K562 (cell line): ENCODE results near the gene CNTN5. TPM values are rescaled to one million over a fixed set of nuclear protein-coding genes. Genes with fewer than 3 reads are reported as not detected.

ENCODE experiments used
- ATAC-seq: fragments of 200-7000 bp; cut with Tn5 transposase; 3 replicates; pipeline ENCODE4 v1.9.1; 2020; ENCODE audit warnings: moderate library complexity
- BruUV-seq: library from RNA; stranded (reverse); fragments of 400-500 nt; replicated peaks from 2 replicates; lab custom pipeline; 2021; lab: Mats Ljungman, UMichigan
- CTCF ChIA-PET: fragments of 300-600 bp; formaldehyde crosslinking; extraction: SDS; loops from one replicate; lab custom pipeline; 2021; ENCODE audit warnings: low intra/inter-chr PET ratio; lab: Yijun Ruan, JAX
- POLR2A ChIA-PET: fragments of 300-600, 350-650 bp; sonication (Branson Sonifier 250); formaldehyde crosslinking; extraction: SDS; loops from one replicate; lab custom pipeline; 2021; ENCODE audit warnings: antibody characterized with exemption, inconsistent platforms; lab: Yijun Ruan, JAX
- DNase-seq, 4 experiments: peaks; one replicate each; pipeline versions ENCODE4 v3.0.0 to v3.0.0-alpha.2; 2011 to 2018; ENCODE audit warnings: low spot score in 3 of 4, mixed read lengths in 3 of 4; ENCODE audit errors: extremely low read depth in 1 of 4
- FAIRE-seq: peaks from 2 replicates; lab custom pipeline; 2011; peaks lifted over from hg19 to GRCh38; lab: Jason Lieb, UNC
- H2AFZ ChIP-seq: 2 replicates; pipeline ENCODE4 v1.6.0; 2011; ENCODE audit warnings: low read depth, low read length, control low read depth, inconsistent platforms
- H3K27ac ChIP-seq: fragments of 200-600 bp; 3 replicates; pipeline ENCODE4 v1.8.0; 2011; ENCODE audit warnings: low read depth, mild to moderate bottlenecking, control low read depth, inconsistent platforms, low read length, moderate library complexity, mixed read lengths; ENCODE audit errors: extremely low read depth
- H3K27me3 ChIP-seq, 2 experiments: fragments of 300-600 bp in 1 of 2; 2 replicates in 1 of 2; 3 replicates in 1 of 2; pipeline versions ENCODE4 v1.6.0 to v1.8.0; 2011; ENCODE audit warnings: inconsistent platforms in 2 of 2, low read length in 2 of 2, mild to moderate bottlenecking in 1 of 2, mixed read lengths in 1 of 2, moderate library complexity in 1 of 2; ENCODE audit not compliant: control insufficient read depth in 2 of 2, insufficient read depth in 2 of 2
- H3K36me3 ChIP-seq: fragments of 300-600 bp; 3 replicates; pipeline ENCODE4 v1.8.0; 2011; ENCODE audit warnings: mild to moderate bottlenecking, low read length, inconsistent platforms; ENCODE audit not compliant: control insufficient read depth, insufficient read depth
- H3K4me1 ChIP-seq, 2 experiments: fragments of 200-600 bp in 1 of 2; replicated peaks in 1 of 2; 2 replicates in 1 of 2; 3 replicates in 1 of 2; pipeline versions ENCODE4 v1.5.1 to v1.8.0; 2011; ENCODE audit warnings: inconsistent platforms in 2 of 2, low read length in 2 of 2, mild to moderate bottlenecking in 1 of 2, mixed read lengths in 1 of 2, moderate library complexity in 1 of 2; ENCODE audit not compliant: control insufficient read depth in 2 of 2, insufficient read depth in 2 of 2
- H3K4me2 ChIP-seq: 2 replicates; pipeline ENCODE4 v1.6.1; 2011; ENCODE audit warnings: low read length, control low read depth, inconsistent platforms, mixed read lengths; ENCODE audit not compliant: insufficient read depth
- H3K4me3 ChIP-seq: fragments of 200-600 bp; sonication (generic), shearing (Covaris generic); 2 replicates; pipeline ENCODE4 v1.5.1; 2016; ENCODE audit warnings: control low read depth, inconsistent platforms
- H3K79me2 ChIP-seq: fragments of 200-600 bp; 3 replicates; pipeline ENCODE4 v1.8.0; 2011; ENCODE audit warnings: low read length, inconsistent platforms; ENCODE audit not compliant: control insufficient read depth, insufficient read depth
- H3K9ac ChIP-seq, 2 experiments: 2 replicates each; pipeline versions ENCODE4 v1.6.0 to v1.6.1; 2011; ENCODE audit warnings: low read depth in 2 of 2, low read length in 2 of 2, control low read depth in 1 of 2, inconsistent platforms in 1 of 2, mild to moderate bottlenecking in 1 of 2, mixed read lengths in 1 of 2; ENCODE audit not compliant: insufficient read depth in 1 of 2
- H3K9me1 ChIP-seq: one replicate; pipeline ENCODE4 v1.6.0; 2011; ENCODE audit warnings: inconsistent platforms, mild to moderate bottlenecking, low read length, moderate library complexity; ENCODE audit not compliant: control insufficient read depth, insufficient read depth
- H3K9me3 ChIP-seq: replicated peaks from 2 replicates; pipeline ENCODE4 v1.5.1; 2011; ENCODE audit warnings: low read depth, low read length, inconsistent platforms; ENCODE audit not compliant: control insufficient read depth, insufficient read depth
- H4K20me1 ChIP-seq: replicated peaks from 2 replicates; pipeline ENCODE4 v1.6.1; 2011; ENCODE audit warnings: low read length, inconsistent platforms, mixed read lengths; ENCODE audit not compliant: control insufficient read depth, insufficient read depth
- ATF4 ChIP-seq: fragments of 450-650 bp; formaldehyde crosslinking; IDR thresholded peaks from 2 replicates; pipeline ENCODE4 v1.4.0; 2022; ENCODE audit warnings: mild to moderate bottlenecking, moderate library complexity
- BRCA1 ChIP-seq, 2 experiments: fragments of 450-650 bp in 1 of 2; sonication (generic) in 1 of 2; formaldehyde crosslinking in 1 of 2; IDR thresholded peaks; 2 replicates each; pipeline versions ENCODE4 v1.5.0 to v1.6.1; 2017 to 2020; ENCODE audit warnings: mild to moderate bottlenecking in 1 of 2, missing genetic modification reagents in 1 of 2
- HNRNPH1 ChIP-seq: fragments of 200-400 bp; formaldehyde crosslinking; optimal IDR thresholded peaks from 2 replicates; pipeline ENCODE3; 2017; ENCODE audit warnings: low read depth, mild to moderate bottlenecking, low read length, moderate library complexity
- HOMEZ ChIP-seq: fragments of 250-450 bp; sonication (Bioruptor Pico); IDR thresholded peaks from 2 replicates; pipeline ENCODE4 v1.4.0; 2020; ENCODE audit warnings: mild to moderate bottlenecking, moderate library complexity
- NR1H2 ChIP-seq: sonication (generic); formaldehyde crosslinking; IDR thresholded peaks from 2 replicates; pipeline ENCODE4 v1.4.0; 2020; ENCODE audit warnings: mild to moderate bottlenecking, missing genetic modification reagents
- TFAP4 ChIP-seq: sonication (generic); formaldehyde crosslinking; IDR thresholded peaks from 2 replicates; pipeline ENCODE4 v1.8.0; 2022; ENCODE audit warnings: missing genetic modification reagents, mild to moderate bottlenecking, moderate library complexity, borderline replicate concordance
- ZBTB43 ChIP-seq: sonication (generic); formaldehyde crosslinking; IDR thresholded peaks from 2 replicates; pipeline ENCODE4 v1.8.0; 2023; ENCODE audit warnings: mild to moderate bottlenecking, missing genetic modification reagents
- ZBTB9 ChIP-seq: fragments of 450-650 bp; formaldehyde crosslinking; IDR thresholded peaks from 2 replicates; pipeline ENCODE4 v1.4.0; 2020; ENCODE audit warnings: mild to moderate bottlenecking, moderate library complexity
- ZNF124 ChIP-seq: sonication (generic); formaldehyde crosslinking; IDR thresholded peaks from 2 replicates; pipeline ENCODE4 v1.8.1; 2022; ENCODE audit warnings: missing genetic modification reagents
- ZNF3 ChIP-seq: fragments of 250-450 bp; sonication (Bioruptor Pico); IDR thresholded peaks from 2 replicates; pipeline ENCODE4 v1.5.0; 2021; ENCODE audit warnings: mild to moderate bottlenecking, moderate library complexity
- WGBS: fragments of 100-300 bp; shearing (Covaris generic); methylation state at CpG from one replicate; pipeline ENCODE4 v1.1.6; 2016; ENCODE audit warnings: low coverage, mixed read lengths; ENCODE audit not compliant: insufficient coverage; ENCODE audit errors: missing lambda C conversion rate; 5-methylcytosine and 5-hydroxymethylcytosine counted together
- in situ Hi-C: fragments of 300-500 bp; cut with MboI; formaldehyde crosslinking; loops from 4 replicates; pipeline ENCODE4 v1.15.0; 2018; ENCODE audit warnings: inconsistent platforms, mixed read lengths
- intact Hi-C: fragments of 100-400 bp; cut with micrococcal nuclease; formaldehyde crosslinking; loops from 2 replicates; pipeline ENCODE4 v1.14.2; 2022
- polyA plus RNA-seq, 8 experiments: library from polyadenylated mRNA; depleted of rRNA in 4 of 8; stranded (reverse) in 5 of 8; unstranded in 3 of 8; fragments of >200 nt; fragmentation: Nextera tagmentation in 2 of 8; fragmentation: Illumina TruSeq in 1 of 8; extraction: Ambion mirVana in 2 of 8; extraction: Trizol in 1 of 8; gene quantifications; 2 replicates each; pipeline versions ENCODE4 v1.2.1 to v1.2.3, GENCODE V29; 2011 to 2014; ENCODE audit warnings: inconsistent platforms in 1 of 8, missing spikeins in 1 of 8
- total RNA-seq, 7 experiments: library from RNA; depleted of rRNA in 6 of 7; stranded (reverse); fragments of >200 nt in 6 of 7; fragmentation: Illumina TruSeq in 2 of 7; extraction: Trizol in 2 of 7; gene quantifications; 2 replicates each; pipeline versions ENCODE4 v1.2.1 to v1.2.3, GENCODE V29; 2011 to 2021; ENCODE audit warnings: low replicate concordance in 1 of 7

Gene CNTN5
- total and polyA plus RNA-seq, 9 of the 15 experiments (the other 6 are each of a cell fraction or from before 2014, with no cell fraction given), result 0.03 TPM; not detected in 8

GRCh38 chr11:99383648-99384245 lies 363.0 kb downstream of the CNTN5 start:
- Histone ChIP-seq H4K20me1 (no peaks in the 10 kb centered on the region), H3K9me1 (no peaks in the 10 kb centered on the region), H3K4me3 (no peak overlapping the region), H3K9ac (no peak overlapping the region), H3K4me2 (no peak overlapping the region), H3K79me2 (no peaks in the 10 kb centered on the region), H3K27ac (no peak overlapping the region), H3K36me3 (no peaks in the 10 kb centered on the region), H3K27me3 (no peaks in the 10 kb centered on the region), H3K9me3 (no peaks in the 10 kb centered on the region), H3K4me1 (no peaks in the 10 kb centered on the region), H2AFZ (no peak overlapping the region)
- ATAC-seq, result no peak
- intact Hi-C loops (no loop called here), in situ Hi-C loops (no loop called here)
- ChIA-PET POLR2A (no interaction called here), CTCF (no interaction called here)
- BruUV-seq, result no TSS peak
- TF ChIP-seq HOMEZ, result no peak
- no peak for TF ChIP-seq ZBTB9 (CRISPR knock-in tag)
- no peak for TF ChIP-seq ZNF124 (CRISPR knock-in tag)
- TF ChIP-seq ZBTB43 (CRISPR knock-in tag), result no peak
- no peak for TF ChIP-seq BRCA1 (IDR thresholded peaks at IDR 0.05)
- TF ChIP-seq BRCA1 (CRISPR knock-in tag; IDR thresholded peaks at IDR 0.05), result no peak
- TF ChIP-seq HNRNPH1, result no peak
- no peak for TF ChIP-seq NR1H2 (CRISPR knock-in tag)
- TF ChIP-seq ATF4, result no peak
- TF ChIP-seq ZNF3, result no peak
- TF ChIP-seq TFAP4 (CRISPR knock-in tag), result no peak
- WGBS, result 5% methylated on average over 4 of the region's 4 CpGs
- FAIRE-seq, result no peak
- no peak for DNase-seq
